ENCODE data around the gene OR1N2. TPM values are rescaled to one million over a fixed set of nuclear protein-coding genes. Genes with fewer than 3 reads are reported as not detected.

Gene OR1N2
- total and polyA plus RNA-seq, 4 experiments from 2014 or later, result not detected

Other genes starting within 250 kb of the OR1N2 start
- gene PTGS1, start 182.1 kb upstream of the OR1N2 start, total RNA-seq, result under 1 TPM; 0.28 to 0.49 TPM
- gene PTGS1, start 182.1 kb upstream of the OR1N2 start, polyA plus RNA-seq, result under 1 TPM in 1 of 2 donors, not detected in 1; 0.17 TPM
- gene OR1J1, start 75.2 kb upstream of the OR1N2 start, total RNA-seq, result not detected
- not detected for gene OR1J1, start 75.2 kb upstream of the OR1N2 start, polyA plus RNA-seq
- not detected for gene OR1J2, start 42.3 kb upstream of the OR1N2 start, total RNA-seq
- gene OR1J2, start 42.3 kb upstream of the OR1N2 start, polyA plus RNA-seq, result not detected
- gene OR1J4, start 34.0 kb upstream of the OR1N2 start, total RNA-seq, result not detected
- gene OR1J4, start 34.0 kb upstream of the OR1N2 start, polyA plus RNA-seq, result not detected
- gene OR1N1, start 25.8 kb upstream of the OR1N2 start, total RNA-seq, result not detected
- not detected for gene OR1N1, start 25.8 kb upstream of the OR1N2 start, polyA plus RNA-seq
- not detected for gene OR1L8, start 30.3 kb downstream of the OR1N2 start, total RNA-seq
- not detected for gene OR1L8, start 30.3 kb downstream of the OR1N2 start, polyA plus RNA-seq
- gene OR1Q1, start 61.6 kb downstream of the OR1N2 start, total RNA-seq, result not detected
- gene OR1Q1, start 61.6 kb downstream of the OR1N2 start, polyA plus RNA-seq, result not detected
- not detected for gene OR1B1, start 104.5 kb downstream of the OR1N2 start, total RNA-seq
- not detected for gene OR1B1, start 104.5 kb downstream of the OR1N2 start, polyA plus RNA-seq
- not detected for gene OR1L1, start 108.6 kb downstream of the OR1N2 start, total RNA-seq
- not detected for gene OR1L1, start 108.6 kb downstream of the OR1N2 start, polyA plus RNA-seq
- not detected for gene OR1L3, start 122.0 kb downstream of the OR1N2 start, total RNA-seq
- gene OR1L3, start 122.0 kb downstream of the OR1N2 start, polyA plus RNA-seq, result not detected
- gene OR1L4, start 170.9 kb downstream of the OR1N2 start, total RNA-seq, result not detected
- not detected for gene OR1L4, start 170.9 kb downstream of the OR1N2 start, polyA plus RNA-seq
- gene OR1L6, start 189.2 kb downstream of the OR1N2 start, total RNA-seq, result not detected
- not detected for gene OR1L6, start 189.2 kb downstream of the OR1N2 start, polyA plus RNA-seq
- gene OR5C1, start 235.8 kb downstream of the OR1N2 start, total RNA-seq, result not detected
- not detected for gene OR5C1, start 235.8 kb downstream of the OR1N2 start, polyA plus RNA-seq
- not detected for gene OR1K1, start 247.0 kb downstream of the OR1N2 start, total RNA-seq
- not detected for gene OR1K1, start 247.0 kb downstream of the OR1N2 start, polyA plus RNA-seq

Measured in CD4-positive, alpha-beta memory T cell (primary cell).